Mesenchymal stem cell (in vitro differentiated cells and primary cell): ENCODE measurements around the gene HHEX. TPM values are rescaled to one million over a fixed set of nuclear protein-coding genes. Genes with fewer than 3 reads are reported as not detected.

ENCODE experiments used
- DNase-seq: peaks from one replicate; pipeline ENCODE4 v3.0.0-alpha.2; 2013
- H2AFZ ChIP-seq: one replicate; pipeline ENCODE4 v1.6.1; 2013; ENCODE audit warnings: low read depth, mild to moderate bottlenecking, control low read depth, inconsistent platforms, low read length, moderate library complexity
- H2AK5ac ChIP-seq: 2 replicates; pipeline ENCODE4 v1.6.1; 2013; ENCODE audit warnings: low read length, moderate library complexity, mild to moderate bottlenecking, inconsistent platforms; ENCODE audit not compliant: severe bottlenecking
- H2BK120ac ChIP-seq: one replicate; pipeline ENCODE4 v1.6.1; 2013; ENCODE audit warnings: low read depth, mild to moderate bottlenecking, inconsistent platforms, low read length, moderate library complexity
- H2BK12ac ChIP-seq, 2 experiments: one replicate each; pipeline ENCODE4 v1.6.1; 2013; ENCODE audit warnings: inconsistent platforms in 2 of 2, low read length in 2 of 2, mild to moderate bottlenecking in 2 of 2, moderate library complexity in 2 of 2, control low read depth in 1 of 2
- H2BK15ac ChIP-seq: one replicate; pipeline ENCODE4 v1.6.1; 2013; ENCODE audit warnings: mild to moderate bottlenecking, low read depth, inconsistent platforms; ENCODE audit not compliant: poor library complexity, severe bottlenecking
- H2BK5ac ChIP-seq: 2 replicates; pipeline ENCODE4 v1.6.1; 2013; ENCODE audit warnings: low read depth, mild to moderate bottlenecking, low read length, control low read depth, inconsistent platforms; ENCODE audit not compliant: poor library complexity, severe bottlenecking
- H3K14ac ChIP-seq, 2 experiments: one replicate each; pipeline ENCODE4 v1.6.1; 2013; ENCODE audit warnings: inconsistent platforms in 2 of 2, low read length in 2 of 2, control low read depth in 1 of 2, mild to moderate bottlenecking in 1 of 2, moderate library complexity in 1 of 2
- H3K18ac ChIP-seq, 2 experiments: one replicate each; pipeline ENCODE4 v1.6.1; 2013; ENCODE audit warnings: inconsistent platforms in 2 of 2, low read length in 2 of 2, control low read depth in 1 of 2, low read depth in 1 of 2, mild to moderate bottlenecking in 1 of 2
- H3K23ac ChIP-seq, 2 experiments: one replicate each; pipeline ENCODE4 v1.6.1; 2013; ENCODE audit warnings: inconsistent platforms in 2 of 2, low read length in 2 of 2, mild to moderate bottlenecking in 2 of 2, moderate library complexity in 2 of 2, control low read depth in 1 of 2
- H3K27ac ChIP-seq: 2 replicates; pipeline ENCODE4 v1.5.1; 2013; ENCODE audit warnings: mild to moderate bottlenecking, moderate library complexity, low read length, control low read depth, inconsistent platforms; ENCODE audit not compliant: poor library complexity, severe bottlenecking
- H3K27me3 ChIP-seq, 2 experiments: 2 replicates each; pipeline versions ENCODE4 v1.6.1 to v1.7.0; 2013; ENCODE audit warnings: low read length in 2 of 2, mild to moderate bottlenecking in 2 of 2, moderate library complexity in 2 of 2, control low read depth in 1 of 2, inconsistent platforms in 1 of 2; ENCODE audit not compliant: control insufficient read depth in 1 of 2, insufficient read depth in 1 of 2
- H3K36me3 ChIP-seq, 2 experiments: 2 replicates each; pipeline versions ENCODE4 v1.6.1 to v1.7.0; 2013; ENCODE audit warnings: low read length in 2 of 2, control low read depth in 1 of 2, inconsistent platforms in 1 of 2, low read depth in 1 of 2, mild to moderate bottlenecking in 1 of 2; ENCODE audit not compliant: insufficient read depth in 2 of 2, control insufficient read depth in 1 of 2
- H3K4ac ChIP-seq, 2 experiments: one replicate each; pipeline ENCODE4 v1.6.1; 2013; ENCODE audit warnings: inconsistent platforms in 2 of 2, low read length in 2 of 2, mild to moderate bottlenecking in 2 of 2, moderate library complexity in 2 of 2, control low read depth in 1 of 2, low read depth in 1 of 2
- H3K4me1 ChIP-seq: 2 replicates; pipeline ENCODE4 v1.6.1; 2013; ENCODE audit warnings: low read depth, low read length, control low read depth; ENCODE audit not compliant: control insufficient read depth, insufficient read depth
- H3K4me2 ChIP-seq: 2 replicates; pipeline ENCODE4 v1.6.1; 2013; ENCODE audit warnings: low read length, mild to moderate bottlenecking, inconsistent platforms; ENCODE audit not compliant: poor library complexity, severe bottlenecking
- H3K4me3 ChIP-seq, 2 experiments: 2 replicates each; pipeline versions ENCODE4 v1.5.1 to v1.7.0; 2013; ENCODE audit warnings: low read length in 2 of 2, mild to moderate bottlenecking in 2 of 2, control low read depth in 1 of 2, low read depth in 1 of 2; ENCODE audit not compliant: insufficient read depth in 1 of 2
- H3K79me1 ChIP-seq: replicated peaks from 2 replicates; pipeline ENCODE4 v1.6.1; 2013; ENCODE audit warnings: mild to moderate bottlenecking, control low read depth, low read length, inconsistent platforms; ENCODE audit not compliant: poor library complexity, severe bottlenecking
- H3K9ac ChIP-seq: 2 replicates; pipeline ENCODE4 v1.7.0; 2013; ENCODE audit warnings: mild to moderate bottlenecking, low read length, moderate library complexity
- H3K9me3 ChIP-seq: 2 replicates; pipeline ENCODE4 v1.7.0; 2013; ENCODE audit warnings: mild to moderate bottlenecking, low read length; ENCODE audit not compliant: control insufficient read depth
- H4K8ac ChIP-seq: one replicate; pipeline ENCODE4 v1.6.1; 2013; ENCODE audit warnings: inconsistent platforms, mild to moderate bottlenecking, low read length, moderate library complexity
- H4K91ac ChIP-seq: one replicate; pipeline ENCODE4 v1.6.1; 2013; ENCODE audit warnings: mild to moderate bottlenecking, low read length, inconsistent platforms
- WGBS: methylation state at CpG from one replicate; pipeline ENCODE4 v1.1.7; 2013; ENCODE audit warnings: mixed read lengths; 5-methylcytosine and 5-hydroxymethylcytosine counted together
- polyA plus RNA-seq, 2 experiments: library from polyadenylated mRNA; stranded (reverse); fragments of 200-250 nt; gene quantifications; one replicate each; pipeline ENCODE4 v1.2.3, GENCODE V29; 2013

The HHEX gene
- polyA plus RNA-seq (2013, experiment 1 of 2): 9.0 TPM
- polyA plus RNA-seq (2013, experiment 2 of 2): 8.7 TPM

- peak within 1 kb of the TSS; percentile 13 to 28 for H2BK12ac ChIP-seq
Measured at GRCh38 chr10:92689663-92690210, at the start of gene HHEX. Gene HHEX (plus strand): TSS chr10:92689955. CDS start chr10:92689987, 32 bp downstream.

GRCh38 chr10:92640107-92640506, 49.6 kb upstream of the HHEX start:
- Histone ChIP-seq H3K27me3 (no peaks in the 10 kb centered on the region), H3K14ac (no peak overlapping the region), H3K4me1 (peaks cover 2% of the 10 kb centered on the region), H3K4me2 (no peak overlapping the region), H3K4me3 (no peak overlapping the region), H2BK5ac (no peak overlapping the region), H2BK12ac (no peak overlapping the region), H2BK120ac (no peak overlapping the region), H3K23ac (no peak overlapping the region), H3K27ac (no peak overlapping the region), H3K9ac (no peak overlapping the region), H3K79me1 (no peaks in the 10 kb centered on the region), H3K4ac (no peak overlapping the region), H2AFZ (no peak overlapping the region), H2AK5ac (no peak overlapping the region), H2BK15ac (no peak overlapping the region), H3K18ac (no peak overlapping the region), H4K91ac (no peak overlapping the region), H3K9me3 (peaks cover 10% of the 10 kb centered on the region), H3K36me3 (peaks cover 0 to 14% of the 10 kb centered on the region in 2 experiments), H4K8ac (no peak overlapping the region)
- peak; percentile 52 for DNase-seq
- WGBS: 94% methylated on average over 3 of the region's 3 CpGs

More at GRCh38 chr10:92689663-92690210, at the start of gene HHEX:
- peak within 1 kb of the TSS; percentile 98 for H2BK15ac ChIP-seq
- H3K36me3 ChIP-seq: peaks cover 0 to 3% of the 10 kb centered on the region in 2 experiments
- H2AFZ ChIP-seq: peak within 1 kb of the TSS; percentile 94
- peak within 1 kb of the TSS; percentile 65 to 72 for H3K4me3 ChIP-seq
- peaks cover 37 to 86% of the 10 kb centered on the region in 2 experiments for H3K27me3 ChIP-seq
- no peak within 1 kb of the TSS for H3K9ac ChIP-seq
- no peak within 1 kb of the TSS for H3K27ac ChIP-seq
- peak within 1 kb of the TSS in 1 of 2 experiments; percentile 85 for H3K23ac ChIP-seq
- peak; percentile 78 for DNase-seq
- H2BK120ac ChIP-seq: peak within 1 kb of the TSS; percentile 91
- peaks cover 16% of the 10 kb centered on the region for H3K9me3 ChIP-seq
- peak within 1 kb of the TSS; percentile 66 to 92 for H3K18ac ChIP-seq
- no peak within 1 kb of the TSS for H2BK5ac ChIP-seq
- H3K4me2 ChIP-seq: peak within 1 kb of the TSS; percentile 77
- no peak within 1 kb of the TSS for H2AK5ac ChIP-seq
- H3K14ac ChIP-seq: peak within 1 kb of the TSS in 1 of 2 experiments; percentile 90
- H4K91ac ChIP-seq: peak within 1 kb of the TSS; percentile 95
- H3K4ac ChIP-seq: peak within 1 kb of the TSS; percentile 2 to 91
- no peaks in the 10 kb centered on the region for H3K79me1 ChIP-seq
- under 1% methylated on average over 38 of the region's 79 CpGs for WGBS
- H3K4me1 ChIP-seq: peaks cover 17% of the 10 kb centered on the region
- peak within 1 kb of the TSS; percentile 88 for H4K8ac ChIP-seq

GRCh38 chr10:92641492-92641891, 48.3 kb upstream of the HHEX start:
- no peak overlapping the region for H4K8ac ChIP-seq
- no peak for DNase-seq

GRCh38 chr10:92644921-92645320, 44.8 kb upstream of the HHEX start:
- Histone ChIP-seq H3K14ac (no peak overlapping the region), H4K8ac (no peak overlapping the region), H2AFZ (no peak overlapping the region), H3K79me1 (no peaks in the 10 kb centered on the region), H3K18ac (no peak overlapping the region), H3K36me3 (peaks cover 0 to 7% of the 10 kb centered on the region in 2 experiments), H3K9ac (no peak overlapping the region), H2BK5ac (no peak overlapping the region), H2AK5ac (no peak overlapping the region), H2BK15ac (no peak overlapping the region), H3K9me3 (peaks cover 10% of the 10 kb centered on the region), H3K23ac (no peak overlapping the region), H2BK12ac (no peak overlapping the region), H4K91ac (no peak overlapping the region), H3K4me2 (no peak overlapping the region), H3K4ac (no peak overlapping the region), H3K27ac (no peak overlapping the region), H3K27me3 (no peaks in the 10 kb centered on the region), H3K4me1 (peaks cover 2% of the 10 kb centered on the region), H2BK120ac (no peak overlapping the region), H3K4me3 (no peak overlapping the region)
- DNase-seq: no peak
- WGBS: no CpG with 5 or more reads among the region's 2 CpGs

More at GRCh38 chr10:92641492-92641891, 48.3 kb upstream of the HHEX start:
- no peak overlapping the region for H3K4me2 ChIP-seq
- H3K27me3 ChIP-seq: no peaks in the 10 kb centered on the region
- H2AK5ac ChIP-seq: no peak overlapping the region
- no peak overlapping the region for H3K4me3 ChIP-seq
- H2BK15ac ChIP-seq: no peak overlapping the region
- no peak overlapping the region for H3K9ac ChIP-seq
- WGBS: no CpG with 5 or more reads among the region's 1 CpG
- no peak overlapping the region for H2BK5ac ChIP-seq
- no peak overlapping the region for H2BK120ac ChIP-seq
- no peak overlapping the region for H3K18ac ChIP-seq
- peaks cover 2% of the 10 kb centered on the region for H3K4me1 ChIP-seq
- H3K79me1 ChIP-seq: no peaks in the 10 kb centered on the region
- H2BK12ac ChIP-seq: no peak overlapping the region
- H3K27ac ChIP-seq: no peak overlapping the region
- H4K91ac ChIP-seq: no peak overlapping the region
- no peak overlapping the region for H3K23ac ChIP-seq
- no peak overlapping the region for H2AFZ ChIP-seq
- H3K9me3 ChIP-seq: peaks cover 10% of the 10 kb centered on the region
- H3K36me3 ChIP-seq: peaks cover 0 to 11% of the 10 kb centered on the region in 2 experiments
- no peak overlapping the region for H3K4ac ChIP-seq
- no peak overlapping the region for H3K14ac ChIP-seq
